ENCODE measurements around the gene BICRA. TPM values are rescaled to one million over a fixed set of nuclear protein-coding genes. Genes with fewer than 3 reads are reported as not detected.

The BICRA gene
- total RNA-seq, 1 donor: 3.0 TPM

DNA sequence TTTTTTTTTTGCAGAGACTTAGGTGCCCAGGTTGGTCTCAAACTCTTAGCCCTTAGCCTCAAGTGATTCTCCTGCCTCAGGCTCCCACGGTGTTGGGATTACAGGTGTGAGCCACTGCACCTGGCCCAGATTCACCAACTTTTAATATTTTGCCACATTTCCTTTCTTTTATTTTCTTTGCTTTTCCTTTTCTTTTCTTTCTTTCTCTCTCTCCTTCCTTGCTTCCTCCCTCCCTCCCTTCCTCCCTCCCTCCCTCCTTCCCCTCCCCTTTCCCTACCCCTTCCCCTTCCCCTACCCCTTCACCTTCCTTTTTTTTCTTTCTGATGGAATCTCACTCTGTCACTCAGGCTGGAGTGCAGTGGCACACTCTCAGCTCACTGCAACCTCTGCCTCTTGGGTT, 35.3 kb downstream of the BICRA start:
- DNase-seq (ENCODE audit: low read depth): no peak
- H3K4me3 ChIP-seq (ENCODE audit: low read depth, low read length): no peak overlapping the region
- TF ChIP-seq, protein P1, sequence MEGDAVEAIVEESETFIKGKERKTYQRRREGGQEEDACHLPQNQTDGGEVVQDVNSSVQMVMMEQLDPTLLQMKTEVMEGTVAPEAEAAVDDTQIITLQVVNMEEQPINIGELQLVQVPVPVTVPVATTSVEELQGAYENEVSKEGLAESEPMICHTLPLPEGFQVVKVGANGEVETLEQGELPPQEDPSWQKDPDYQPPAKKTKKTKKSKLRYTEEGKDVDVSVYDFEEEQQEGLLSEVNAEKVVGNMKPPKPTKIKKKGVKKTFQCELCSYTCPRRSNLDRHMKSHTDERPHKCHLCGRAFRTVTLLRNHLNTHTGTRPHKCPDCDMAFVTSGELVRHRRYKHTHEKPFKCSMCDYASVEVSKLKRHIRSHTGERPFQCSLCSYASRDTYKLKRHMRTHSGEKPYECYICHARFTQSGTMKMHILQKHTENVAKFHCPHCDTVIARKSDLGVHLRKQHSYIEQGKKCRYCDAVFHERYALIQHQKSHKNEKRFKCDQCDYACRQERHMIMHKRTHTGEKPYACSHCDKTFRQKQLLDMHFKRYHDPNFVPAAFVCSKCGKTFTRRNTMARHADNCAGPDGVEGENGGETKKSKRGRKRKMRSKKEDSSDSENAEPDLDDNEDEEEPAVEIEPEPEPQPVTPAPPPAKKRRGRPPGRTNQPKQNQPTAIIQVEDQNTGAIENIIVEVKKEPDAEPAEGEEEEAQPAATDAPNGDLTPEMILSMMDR (IDR thresholded peaks at IDR 0.05; ENCODE audit: insufficient read depth, low read depth, low read length): no peak

DNA sequence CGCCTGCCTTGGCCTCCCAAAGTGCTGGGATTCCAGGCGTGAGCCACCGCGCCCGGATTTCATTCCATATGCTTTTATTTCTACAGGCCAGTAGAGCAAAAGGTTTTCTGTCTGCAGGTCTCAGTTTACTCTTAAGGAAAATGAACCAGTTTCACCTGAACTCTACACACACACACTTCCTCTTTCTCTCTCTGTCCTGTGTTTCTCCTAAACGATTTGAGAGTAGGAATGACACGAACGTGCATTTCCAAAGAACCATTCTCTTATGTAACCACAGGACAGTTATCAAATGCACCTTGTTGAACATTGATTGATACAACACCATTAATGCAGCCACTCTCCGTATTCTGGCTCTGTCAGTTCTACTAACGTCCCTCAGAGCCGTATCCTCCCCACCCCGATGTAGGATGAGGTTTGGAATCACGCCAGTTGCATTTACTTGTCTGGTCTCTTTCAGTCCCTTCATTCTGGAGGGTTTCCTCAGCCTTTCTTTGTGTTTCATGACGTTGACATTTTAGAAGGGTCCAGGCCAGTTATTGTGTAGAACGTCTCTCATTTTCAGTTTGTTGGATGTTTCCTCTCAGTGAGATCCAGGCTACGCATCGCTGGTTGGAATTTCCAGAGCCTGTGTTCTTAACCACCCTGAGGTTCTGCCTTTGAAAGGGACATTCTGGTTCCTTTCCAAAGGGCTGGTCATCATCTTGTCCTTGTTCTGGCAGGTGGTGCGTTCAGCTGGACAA, 36.0 kb downstream of the BICRA start:
- TF ChIP-seq, protein P1 (IDR thresholded peaks at IDR 0.05; ENCODE audit: insufficient read depth, low read depth, low read length): no peak
- peak; percentile 55 for DNase-seq (ENCODE audit: low read depth)
- no peak overlapping the region for H3K4me3 ChIP-seq (ENCODE audit: low read depth, low read length)

DNA sequence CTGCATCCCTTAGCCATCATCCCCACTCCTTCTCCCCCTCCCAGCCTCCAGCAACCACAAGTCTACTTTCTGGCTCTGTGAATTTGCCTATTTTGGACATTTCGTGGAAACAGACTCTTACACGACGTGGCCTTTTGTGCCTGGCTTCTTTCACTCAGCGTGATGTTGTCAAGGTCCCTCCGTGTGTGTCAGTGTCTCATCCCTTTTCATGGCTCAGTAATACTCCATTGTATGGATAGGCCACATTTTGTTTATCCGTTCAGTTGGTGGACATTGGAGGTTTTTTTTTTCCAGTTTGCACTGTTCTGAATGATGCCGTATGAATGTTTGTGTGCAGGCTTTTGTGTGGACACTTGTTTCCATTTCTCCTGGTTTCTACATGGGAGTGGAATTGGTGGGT, 38.0 kb downstream of the BICRA start:
- no peak for DNase-seq (ENCODE audit: low read depth)
- TF ChIP-seq, protein P1 (IDR thresholded peaks at IDR 0.05; ENCODE audit: insufficient read depth, low read depth, low read length): no peak
- H3K4me3 ChIP-seq (ENCODE audit: low read depth, low read length): no peak overlapping the region

- TF ChIP-seq, protein P1 (IDR thresholded peaks at IDR 0.05; ENCODE audit: insufficient read depth, low read depth, low read length): no peak
- DNase-seq (ENCODE audit: low read depth): no peak
- no peak overlapping the region for H3K4me3 ChIP-seq (ENCODE audit: low read depth, low read length)
Measured at GRCh38 chr19:47649588-47649987, 40.7 kb downstream of the BICRA start.

GRCh38 chr19:47650700-47651099, 41.8 kb downstream of the BICRA start:
- no peak overlapping the region for H3K4me3 ChIP-seq (ENCODE audit: low read depth, low read length)
- no peak for DNase-seq (ENCODE audit: low read depth)
- TF ChIP-seq, protein P1 (IDR thresholded peaks at IDR 0.05; ENCODE audit: insufficient read depth, low read depth, low read length): no peak

GRCh38 chr19:47651132-47651531, 42.2 kb downstream of the BICRA start:
- TF ChIP-seq, protein P1 (IDR thresholded peaks at IDR 0.05; ENCODE audit: insufficient read depth, low read depth, low read length): no peak
- no peak overlapping the region for H3K4me3 ChIP-seq (ENCODE audit: low read depth, low read length)
- DNase-seq (ENCODE audit: low read depth): no peak

DNA sequence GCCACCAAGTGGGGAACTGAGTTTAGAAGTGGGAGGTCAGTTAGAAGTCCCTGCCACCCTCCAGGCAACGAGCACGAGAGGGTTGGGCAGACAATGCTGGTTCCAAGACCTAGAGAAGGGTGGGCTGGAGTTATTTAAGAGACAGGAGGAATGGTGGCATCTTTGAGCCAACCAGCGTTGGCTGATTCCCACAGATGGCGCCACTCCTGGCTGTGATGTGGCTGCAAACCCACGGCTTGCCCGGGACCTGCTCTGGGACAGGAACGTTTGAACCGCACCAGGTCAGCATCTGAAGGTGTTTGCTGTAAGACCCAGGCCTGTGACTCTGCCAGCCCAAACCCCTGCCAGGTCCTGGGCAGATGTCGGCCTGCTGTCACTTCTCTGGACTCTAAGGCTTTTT, 42.8 kb downstream of the BICRA start:
- TF ChIP-seq, protein P1 (IDR thresholded peaks at IDR 0.05; ENCODE audit: insufficient read depth, low read depth, low read length): no peak
- DNase-seq (ENCODE audit: low read depth): no peak
- H3K4me3 ChIP-seq (ENCODE audit: low read depth, low read length): no peak overlapping the region

Data from fibroblast of villous mesenchyme (primary cell).